ENCODE measurements around the gene FAM13B. TPM values are rescaled to one million over a fixed set of nuclear protein-coding genes. Genes with fewer than 3 reads are reported as not detected.

The FAM13B gene
- total and polyA plus RNA-seq, 10 of the 15 experiments (the other 5 are each of a cell fraction or from before 2014, with no cell fraction given) = 3.6 to 30.0 (median 20.3) TPM

GRCh38 chr5:138035605-138036537 is 3.0 kb upstream of the FAM13B start (continued):
- TF ChIP-seq CTCF (IDR thresholded peaks at IDR 0.05 in 2 of 3, conservative IDR thresholded peaks at IDR 0.05 in 1 of 3; ENCODE audit: control insufficient read depth in 2 of 3, extremely low read depth in 1 of 3, insufficient read depth in 1 of 3, low read depth in 3 of 3, low read length in 3 of 3) (peak; percentile 74 to 99 (median 96)), USF2 (IDR thresholded peaks at IDR 0.05; ENCODE audit: borderline replicate concordance, low read depth, low read length) (no peak), POLR2A (IDR thresholded peaks at IDR 0.05; ENCODE audit: low read depth, low read length) (no peak), SPI1 (IDR thresholded peaks at IDR 0.05; ENCODE audit: borderline replicate concordance, insufficient read depth, low read depth, low read length) (no peak), MYB (IDR thresholded peaks at IDR 0.05; ENCODE audit: borderline replicate concordance, low read depth, low read length) (no peak), ASH2L (IDR thresholded peaks at IDR 0.05; ENCODE audit: borderline replicate concordance, low read depth) (no peak), PAX8 (IDR thresholded peaks at IDR 0.05) (no peak)
- TF ChIP-seq, protein P1, sequence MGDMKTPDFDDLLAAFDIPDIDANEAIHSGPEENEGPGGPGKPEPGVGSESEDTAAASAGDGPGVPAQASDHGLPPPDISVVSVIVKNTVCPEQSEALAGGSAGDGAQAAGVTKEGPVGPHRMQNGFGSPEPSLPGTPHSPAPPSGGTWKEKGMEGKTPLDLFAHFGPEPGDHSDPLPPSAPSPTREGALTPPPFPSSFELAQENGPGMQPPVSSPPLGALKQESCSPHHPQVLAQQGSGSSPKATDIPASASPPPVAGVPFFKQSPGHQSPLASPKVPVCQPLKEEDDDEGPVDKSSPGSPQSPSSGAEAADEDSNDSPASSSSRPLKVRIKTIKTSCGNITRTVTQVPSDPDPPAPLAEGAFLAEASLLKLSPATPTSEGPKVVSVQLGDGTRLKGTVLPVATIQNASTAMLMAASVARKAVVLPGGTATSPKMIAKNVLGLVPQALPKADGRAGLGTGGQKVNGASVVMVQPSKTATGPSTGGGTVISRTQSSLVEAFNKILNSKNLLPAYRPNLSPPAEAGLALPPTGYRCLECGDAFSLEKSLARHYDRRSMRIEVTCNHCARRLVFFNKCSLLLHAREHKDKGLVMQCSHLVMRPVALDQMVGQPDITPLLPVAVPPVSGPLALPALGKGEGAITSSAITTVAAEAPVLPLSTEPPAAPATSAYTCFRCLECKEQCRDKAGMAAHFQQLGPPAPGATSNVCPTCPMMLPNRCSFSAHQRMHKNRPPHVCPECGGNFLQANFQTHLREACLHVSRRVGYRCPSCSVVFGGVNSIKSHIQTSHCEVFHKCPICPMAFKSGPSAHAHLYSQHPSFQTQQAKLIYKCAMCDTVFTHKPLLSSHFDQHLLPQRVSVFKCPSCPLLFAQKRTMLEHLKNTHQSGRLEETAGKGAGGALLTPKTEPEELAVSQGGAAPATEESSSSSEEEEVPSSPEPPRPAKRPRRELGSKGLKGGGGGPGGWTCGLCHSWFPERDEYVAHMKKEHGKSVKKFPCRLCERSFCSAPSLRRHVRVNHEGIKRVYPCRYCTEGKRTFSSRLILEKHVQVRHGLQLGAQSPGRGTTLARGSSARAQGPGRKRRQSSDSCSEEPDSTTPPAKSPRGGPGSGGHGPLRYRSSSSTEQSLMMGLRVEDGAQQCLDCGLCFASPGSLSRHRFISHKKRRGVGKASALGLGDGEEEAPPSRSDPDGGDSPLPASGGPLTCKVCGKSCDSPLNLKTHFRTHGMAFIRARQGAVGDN (IDR thresholded peaks at IDR 0.05) = no peak
- TF ChIP-seq, protein P2, sequence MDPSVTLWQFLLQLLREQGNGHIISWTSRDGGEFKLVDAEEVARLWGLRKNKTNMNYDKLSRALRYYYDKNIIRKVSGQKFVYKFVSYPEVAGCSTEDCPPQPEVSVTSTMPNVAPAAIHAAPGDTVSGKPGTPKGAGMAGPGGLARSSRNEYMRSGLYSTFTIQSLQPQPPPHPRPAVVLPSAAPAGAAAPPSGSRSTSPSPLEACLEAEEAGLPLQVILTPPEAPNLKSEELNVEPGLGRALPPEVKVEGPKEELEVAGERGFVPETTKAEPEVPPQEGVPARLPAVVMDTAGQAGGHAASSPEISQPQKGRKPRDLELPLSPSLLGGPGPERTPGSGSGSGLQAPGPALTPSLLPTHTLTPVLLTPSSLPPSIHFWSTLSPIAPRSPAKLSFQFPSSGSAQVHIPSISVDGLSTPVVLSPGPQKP (IDR thresholded peaks at IDR 0.05; ENCODE audit: low read depth, low read length) = 0 out of 2 replicates have a peak, but pooled peaks have one; percentile 20
- TF ChIP-seq, protein P3, sequence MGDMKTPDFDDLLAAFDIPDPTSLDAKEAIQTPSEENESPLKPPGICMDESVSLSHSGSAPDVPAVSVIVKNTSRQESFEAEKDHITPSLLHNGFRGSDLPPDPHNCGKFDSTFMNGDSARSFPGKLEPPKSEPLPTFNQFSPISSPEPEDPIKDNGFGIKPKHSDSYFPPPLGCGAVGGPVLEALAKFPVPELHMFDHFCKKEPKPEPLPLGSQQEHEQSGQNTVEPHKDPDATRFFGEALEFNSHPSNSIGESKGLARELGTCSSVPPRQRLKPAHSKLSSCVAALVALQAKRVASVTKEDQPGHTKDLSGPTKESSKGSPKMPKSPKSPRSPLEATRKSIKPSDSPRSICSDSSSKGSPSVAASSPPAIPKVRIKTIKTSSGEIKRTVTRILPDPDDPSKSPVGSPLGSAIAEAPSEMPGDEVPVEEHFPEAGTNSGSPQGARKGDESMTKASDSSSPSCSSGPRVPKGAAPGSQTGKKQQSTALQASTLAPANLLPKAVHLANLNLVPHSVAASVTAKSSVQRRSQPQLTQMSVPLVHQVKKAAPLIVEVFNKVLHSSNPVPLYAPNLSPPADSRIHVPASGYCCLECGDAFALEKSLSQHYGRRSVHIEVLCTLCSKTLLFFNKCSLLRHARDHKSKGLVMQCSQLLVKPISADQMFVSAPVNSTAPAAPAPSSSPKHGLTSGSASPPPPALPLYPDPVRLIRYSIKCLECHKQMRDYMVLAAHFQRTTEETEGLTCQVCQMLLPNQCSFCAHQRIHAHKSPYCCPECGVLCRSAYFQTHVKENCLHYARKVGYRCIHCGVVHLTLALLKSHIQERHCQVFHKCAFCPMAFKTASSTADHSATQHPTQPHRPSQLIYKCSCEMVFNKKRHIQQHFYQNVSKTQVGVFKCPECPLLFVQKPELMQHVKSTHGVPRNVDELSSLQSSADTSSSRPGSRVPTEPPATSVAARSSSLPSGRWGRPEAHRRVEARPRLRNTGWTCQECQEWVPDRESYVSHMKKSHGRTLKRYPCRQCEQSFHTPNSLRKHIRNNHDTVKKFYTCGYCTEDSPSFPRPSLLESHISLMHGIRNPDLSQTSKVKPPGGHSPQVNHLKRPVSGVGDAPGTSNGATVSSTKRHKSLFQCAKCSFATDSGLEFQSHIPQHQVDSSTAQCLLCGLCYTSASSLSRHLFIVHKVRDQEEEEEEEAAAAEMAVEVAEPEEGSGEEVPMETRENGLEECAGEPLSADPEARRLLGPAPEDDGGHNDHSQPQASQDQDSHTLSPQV (IDR thresholded peaks at IDR 0.05) = no peak

Data from GM12878 (cell line).